Ishikawa (cell line): ENCODE data around the gene HOXD8.

ENCODE experiments used
- CEBPB ChIP-seq: IDR thresholded peaks from 2 replicates; pipeline ENCODE4 v1.6.1; 2012
- CREB1 ChIP-seq: IDR thresholded peaks from 2 replicates; pipeline ENCODE4 v1.6.1; 2012; ENCODE audit warnings: low read depth
- EGR1 ChIP-seq: IDR thresholded peaks from 2 replicates; pipeline ENCODE4 v1.6.1; 2012
- EP300 ChIP-seq: IDR thresholded peaks from 2 replicates; pipeline ENCODE4 v1.6.1; 2012; ENCODE audit warnings: borderline replicate concordance
- FOXM1 ChIP-seq: IDR thresholded peaks from 2 replicates; pipeline ENCODE4 v1.6.1; 2012; ENCODE audit warnings: low read depth, borderline replicate concordance
- MAX ChIP-seq: IDR thresholded peaks from 2 replicates; pipeline ENCODE4 v1.6.1; 2012
- NFIC ChIP-seq: IDR thresholded peaks from 2 replicates; pipeline ENCODE4 v1.6.1; 2012
- RAD21 ChIP-seq: IDR thresholded peaks from 2 replicates; pipeline ENCODE4 v1.6.1; 2012; ENCODE audit warnings: low read depth
- REST ChIP-seq: IDR thresholded peaks from 2 replicates; pipeline ENCODE4 v1.6.1; 2012; ENCODE audit warnings: low read depth, mild to moderate bottlenecking
- TAF1 ChIP-seq: IDR thresholded peaks from 2 replicates; pipeline ENCODE4 v1.6.1; 2012; ENCODE audit warnings: low read depth, mild to moderate bottlenecking
- TCF12 ChIP-seq: IDR thresholded peaks from 2 replicates; pipeline ENCODE4 v1.6.1; 2012; ENCODE audit warnings: low read depth
- TEAD4 ChIP-seq: IDR thresholded peaks from 2 replicates; pipeline ENCODE4 v1.6.1; 2012
- USF1 ChIP-seq: IDR thresholded peaks from 2 replicates; pipeline ENCODE4 v1.6.1; 2012
- YY1 ChIP-seq: IDR thresholded peaks from 2 replicates; pipeline ENCODE4 v1.6.1; 2012; ENCODE audit warnings: low read depth
- ZBTB7A ChIP-seq: IDR thresholded peaks from 2 replicates; pipeline ENCODE4 v1.6.1; 2012; ENCODE audit warnings: low read depth

The HOXD8 gene

GRCh38 chr2:176156301-176156806 lies 26.8 kb downstream of the HOXD8 start:
- TF ChIP-seq CEBPB (no peak), EGR1 (no peak), EP300 (no peak), NFIC (no peak), FOXM1 (no peak), ZBTB7A (no peak), REST (no peak), CREB1 (no peak), TEAD4 (no peak), RAD21 (no peak)

GRCh38 chr2:176156807-176157498 lies 27.4 kb downstream of the HOXD8 start, which contains the start of gene HOXD3:
TSS of gene HOXD3 (plus strand) at chr2:176157307. CDS start at chr2:176169115, 11,808 bp downstream.
- no peak for TF ChIP-seq USF1
- TF ChIP-seq YY1 = no peak
- no peak for TF ChIP-seq EGR1
- no peak for TF ChIP-seq NFIC
- no peak for TF ChIP-seq TCF12
- no peak for TF ChIP-seq MAX
- no peak for TF ChIP-seq REST
- TF ChIP-seq RAD21 = no peak
- no peak for TF ChIP-seq ZBTB7A
- no peak for TF ChIP-seq TEAD4
- TF ChIP-seq CEBPB = no peak
- no peak for TF ChIP-seq TAF1
- TF ChIP-seq FOXM1 = no peak
- TF ChIP-seq CREB1 = no peak
- no peak for TF ChIP-seq EP300

GRCh38 chr2:176157499-176158185 lies 28.1 kb downstream of the HOXD8 start:
- TF ChIP-seq CREB1 (no peak), CEBPB (no peak), REST (no peak), EP300 (no peak), EGR1 (no peak), RAD21 (no peak), MAX (no peak), YY1 (no peak), TAF1 (no peak)

GRCh38 chr2:176158186-176158591 lies 28.7 kb downstream of the HOXD8 start:
- TF ChIP-seq TEAD4 (no peak), RAD21 (no peak), TAF1 (no peak), CEBPB (no peak), USF1 (no peak), FOXM1 (no peak), REST (no peak), EP300 (no peak), MAX (no peak), TCF12 (no peak), CREB1 (no peak), ZBTB7A (no peak), YY1 (no peak)
